ENCODE data around the gene NPIPB6.

Gene NPIPB6

GRCh38 chr16:28321700-28322411 is 41.5 kb downstream of the NPIPB6 start:
- DNase-seq, result peak; percentile 34 to 45

DNA sequence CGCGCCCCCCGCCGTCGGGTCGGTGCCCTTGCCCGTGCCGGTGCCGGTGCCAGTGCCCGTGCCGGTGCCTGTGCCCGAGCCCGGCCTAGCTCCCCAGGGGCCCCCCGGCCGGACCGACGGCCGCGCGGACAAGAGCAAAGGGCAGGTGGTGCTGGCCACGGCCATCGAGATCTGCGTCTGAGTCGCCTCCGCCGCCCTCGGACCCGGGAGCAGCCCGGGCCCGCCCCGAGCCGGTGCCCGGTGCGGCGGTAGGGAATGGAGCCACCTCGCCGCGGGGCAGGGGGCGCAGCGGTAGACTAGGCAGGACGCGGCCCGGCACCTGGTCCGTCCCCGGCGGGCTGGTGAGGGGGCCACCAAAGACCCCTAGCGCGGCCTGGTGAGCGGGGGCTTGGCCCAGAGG is 42.6 kb downstream of the NPIPB6 start:
- no peak for DNase-seq

- DNase-seq, result no peak
These were observed 43.2 kb downstream of the NPIPB6 start for GRCh38 chr16:28320023-28320561.

GRCh38 chr16:28319476-28320022 is 43.8 kb downstream of the NPIPB6 start:
- no peak for DNase-seq

- no peak for DNase-seq
These were observed 45.1 kb downstream of the NPIPB6 start for GRCh38 chr16:28318042-28318744.

DNA sequence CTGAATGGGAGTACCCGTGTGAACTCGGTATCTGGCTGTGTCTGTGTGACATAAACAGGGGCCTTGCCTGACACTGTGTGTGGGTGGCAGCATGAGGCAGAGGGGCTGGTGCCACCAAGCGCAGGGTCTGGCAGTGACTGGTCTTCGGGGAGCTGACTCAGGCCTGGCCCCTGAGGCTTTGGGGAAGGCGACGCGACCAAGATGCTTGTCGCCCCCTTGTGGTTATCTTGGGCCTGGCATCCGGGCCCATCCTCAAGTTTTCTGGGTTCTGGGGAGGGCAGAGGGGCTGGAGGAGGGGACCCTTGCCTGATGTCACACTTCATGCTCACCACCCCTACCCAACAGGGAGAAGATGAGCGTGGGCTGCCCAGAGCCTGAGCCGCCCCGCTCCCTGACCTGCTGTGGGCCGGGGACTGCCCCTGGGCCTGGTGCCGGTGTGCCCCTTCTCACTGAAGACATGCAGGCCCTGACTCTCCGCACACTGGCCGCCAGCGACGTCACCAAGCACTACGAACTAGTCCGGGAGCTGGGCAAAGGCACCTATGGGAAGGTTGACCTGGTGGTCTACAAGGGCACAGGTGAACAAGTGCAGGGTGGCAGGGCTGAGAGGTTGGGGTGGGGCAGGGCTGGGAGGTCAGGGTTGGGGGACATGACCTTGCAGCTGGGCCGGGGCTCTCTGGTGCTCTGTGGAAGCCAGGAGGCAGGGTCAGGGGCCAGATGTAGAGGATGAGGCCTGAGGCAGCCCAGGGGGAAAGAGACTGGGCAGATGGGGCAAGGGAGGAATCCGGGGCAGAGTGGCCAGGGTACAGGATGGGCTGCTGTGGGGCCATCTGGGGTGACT is 46.0 kb downstream of the NPIPB6 start:
- peak; percentile 44 to 59 for DNase-seq

DNA sequence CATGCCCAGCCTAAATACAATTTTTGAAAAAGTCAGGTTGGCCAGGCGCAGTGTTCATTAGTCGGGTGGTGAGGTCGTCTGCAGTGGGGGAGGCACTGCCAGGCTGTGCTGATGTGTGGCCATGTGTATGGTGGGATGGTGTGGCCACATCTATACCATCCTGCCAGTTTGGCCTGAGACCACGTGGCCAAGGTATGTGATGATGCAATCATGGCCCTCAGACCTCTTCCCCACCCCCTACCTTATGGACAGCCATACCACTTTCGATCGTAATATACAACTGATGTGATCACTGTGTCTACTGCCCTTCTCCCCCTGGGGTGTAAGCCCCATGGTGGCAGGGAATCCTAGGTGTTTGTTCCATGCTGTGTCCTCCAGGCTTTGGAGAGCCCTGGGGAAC is 47.3 kb downstream of the NPIPB6 start:
- no peak for DNase-seq

GRCh38 chr16:28313587-28313986 is 49.7 kb downstream of the NPIPB6 start:
- no peak for DNase-seq

GRCh38 chr16:28312327-28312726 is 51.0 kb downstream of the NPIPB6 start:
- DNase-seq, result no peak

- DNase-seq, result no peak
These were observed 51.4 kb downstream of the NPIPB6 start for GRCh38 chr16:28311913-28312312.

GRCh38 chr16:28311413-28311812 is 51.9 kb downstream of the NPIPB6 start:
- DNase-seq, result no peak

- no peak for DNase-seq
These were observed 52.5 kb downstream of the NPIPB6 start for GRCh38 chr16:28310796-28311195.

DNA sequence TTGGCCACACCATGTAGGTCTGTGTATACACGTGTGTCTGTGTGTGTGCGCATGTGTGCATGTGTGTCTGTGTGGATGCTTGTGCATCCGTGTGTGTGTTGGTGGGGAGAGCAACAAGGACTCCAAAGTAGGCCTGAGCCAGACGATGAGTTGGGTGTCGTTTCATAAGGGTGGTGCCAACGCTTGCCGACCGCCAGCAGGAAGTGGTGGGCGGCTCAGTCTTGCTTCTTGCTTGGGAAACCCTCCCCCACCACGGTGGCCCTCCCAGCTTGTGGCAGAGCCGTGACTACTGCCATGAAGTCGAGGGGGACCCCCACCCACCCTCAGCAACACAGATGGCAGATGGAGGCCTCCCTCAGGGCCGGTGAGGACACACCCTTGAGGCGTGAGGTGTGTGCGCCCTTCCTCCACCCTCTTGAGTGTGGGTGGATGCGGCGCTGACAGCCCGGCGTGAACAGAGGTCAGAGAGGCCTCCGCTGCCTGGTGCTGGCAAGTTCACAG is 53.4 kb downstream of the NPIPB6 start:
- DNase-seq, result peak; percentile 66 to 74

DNA sequence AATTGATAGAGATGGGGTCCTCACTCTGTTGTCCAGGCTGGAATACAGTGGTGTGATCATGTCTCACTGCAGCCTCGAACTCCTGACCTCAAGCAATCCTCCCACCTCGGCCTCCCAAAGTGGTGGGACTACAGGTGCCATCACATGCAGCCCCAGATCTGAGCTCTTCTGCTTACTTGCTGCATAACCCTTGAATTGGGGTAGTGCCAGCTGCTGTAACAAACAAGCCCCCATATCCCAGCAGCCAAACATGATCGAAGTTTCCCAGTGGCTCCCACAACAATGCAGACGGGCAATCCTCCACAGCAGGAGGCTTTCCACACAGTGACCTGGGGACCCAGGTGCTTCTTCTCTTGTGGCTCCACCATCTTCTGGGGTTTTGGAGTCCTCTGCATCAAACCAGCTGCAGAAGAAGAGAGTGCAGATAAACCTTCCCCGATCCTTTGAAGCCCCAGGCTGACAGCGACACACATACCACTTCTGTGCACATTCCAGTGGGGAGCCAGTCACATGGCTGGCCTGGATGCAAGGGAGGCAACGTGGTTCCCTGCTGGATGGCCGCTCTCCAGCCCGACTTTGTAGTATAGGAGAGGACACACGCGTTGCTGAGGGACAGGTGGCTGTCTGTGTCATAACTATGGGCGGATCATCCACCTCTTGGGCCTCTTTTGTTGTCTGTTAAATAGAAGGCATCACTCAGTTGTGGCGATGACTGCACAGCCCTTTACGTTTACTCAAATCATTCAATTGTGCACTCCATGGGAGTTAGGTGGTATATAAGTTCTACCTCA is 54.3 kb downstream of the NPIPB6 start:
- DNase-seq, result no peak

DNA sequence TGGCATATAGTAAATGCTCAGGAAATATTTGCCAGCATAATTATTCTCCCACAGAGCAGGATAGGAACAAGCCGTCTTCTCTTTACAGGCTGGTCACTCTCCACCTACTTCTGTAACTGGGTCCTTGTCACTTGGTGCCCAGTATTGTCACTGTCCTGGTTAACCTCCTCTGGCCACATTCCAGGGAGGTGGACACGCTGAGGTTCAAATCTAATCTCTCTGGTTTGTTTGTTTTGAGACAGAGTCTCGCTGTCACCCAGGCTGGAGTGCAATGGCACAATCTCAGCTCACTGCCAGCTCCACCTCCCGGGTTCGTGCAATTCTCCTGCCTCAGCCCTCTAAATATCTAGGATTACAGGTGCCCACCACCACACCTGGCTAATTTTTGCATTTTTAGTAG is 55.4 kb downstream of the NPIPB6 start:
- no peak for DNase-seq

DNA sequence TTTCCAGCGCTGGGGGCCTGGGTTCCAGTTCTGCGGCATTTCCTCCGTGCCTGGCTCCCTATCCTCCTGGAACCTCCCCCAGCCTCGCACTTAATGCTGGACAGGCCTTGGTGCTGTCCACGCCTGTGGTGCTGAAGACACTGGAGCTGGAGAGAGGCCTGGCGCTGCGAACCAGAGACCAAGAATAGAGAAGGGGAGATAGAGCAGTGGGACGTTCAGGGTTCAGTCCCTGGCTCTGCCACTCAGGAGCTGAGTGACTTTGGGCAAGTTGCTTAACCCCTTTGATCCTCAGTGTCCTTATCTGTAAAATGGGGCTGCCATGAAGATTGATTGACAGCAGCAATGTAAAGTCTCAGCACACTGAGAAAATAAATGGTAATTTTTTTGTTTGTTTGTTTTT is 59.1 kb downstream of the NPIPB6 start:
- DNase-seq, result no peak

- no peak for DNase-seq
These were observed 60.2 kb downstream of the NPIPB6 start for GRCh38 chr16:28303132-28303531.

DNA sequence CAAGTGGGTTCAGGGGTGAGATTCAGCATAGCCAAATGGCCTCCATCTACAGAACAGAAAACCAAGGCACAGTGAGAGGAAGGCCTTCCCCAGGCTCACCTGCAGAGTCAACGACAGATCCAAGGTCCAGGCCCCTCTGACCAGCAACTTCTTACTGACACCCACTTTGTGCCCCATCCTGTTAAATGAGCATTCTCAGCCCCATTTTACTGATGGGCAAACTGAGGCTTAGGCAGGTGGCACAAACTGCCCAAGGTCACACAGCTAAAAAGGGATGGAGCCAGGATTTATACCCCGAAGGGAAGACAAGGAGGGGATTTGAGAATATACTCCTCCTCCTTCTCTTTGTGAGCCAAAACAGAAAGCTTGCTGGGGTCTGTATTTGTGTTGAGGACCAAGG is 61.7 kb downstream of the NPIPB6 start:
- no peak for DNase-seq

GRCh38 chr16:28301154-28301553 is 62.2 kb downstream of the NPIPB6 start:
- DNase-seq, result no peak

- no peak for DNase-seq
These were observed 63.0 kb downstream of the NPIPB6 start for GRCh38 chr16:28300327-28300726.

GRCh38 chr16:28298511-28298878 is 64.8 kb downstream of the NPIPB6 start:
- no peak for DNase-seq

All from inflammatory macrophage (primary cell).